ENCODE data around the gene CD300H. TPM values are rescaled to one million over a fixed set of nuclear protein-coding genes. Genes with fewer than 3 reads are reported as not detected.

Gene CD300H
- polyA plus RNA-seq, 3 donors, result 57.9 to 148 (median 84.7) TPM

GRCh38 chr17:74603746-74604145 is 36.4 kb upstream of the CD300H start:
- Mint-ChIP-seq H3K4me1 (peaks cover 95% of the 10 kb centered on the region), H3K4me3 (peak overlapping the region in 1 of 2 donors; percentile 86), H3K27ac (peak overlapping the region; percentile 46 to 95 (median 85))

GRCh38 chr17:74603037-74603635 is 35.8 kb upstream of the CD300H start:
- Histone ChIP-seq H3K36me3 (replicated peaks in 1 of 2; ENCODE audit: control insufficient read depth in 1 of 2, insufficient read depth in 2 of 2, low read length in 2 of 2) (peaks cover 4 to 6% of the 10 kb centered on the region in 2 donors), H3K9me3 (replicated peaks in 1 of 2; ENCODE audit: control insufficient read depth in 1 of 2, insufficient read depth in 1 of 2, low read length in 2 of 2) (no peaks in the 10 kb centered on the region), H3K27ac (ENCODE audit: low read depth in 1 of 2, low read length in 2 of 2) (peak overlapping the region; percentile 43 to 74), H3K4me2 (replicated peaks; ENCODE audit: extremely low read depth, low read length, poor library complexity, severe bottlenecking) (peak overlapping the region; percentile 67), H4K20me1 (ENCODE audit: insufficient read depth, low read length) (no peaks in the 10 kb centered on the region), H2AFZ (ENCODE audit: insufficient read depth, low read depth, low read length, poor library complexity, severe bottlenecking) (no peak overlapping the region), H3K79me2 (ENCODE audit: insufficient read depth, low read length) (no peaks in the 10 kb centered on the region), H3K9ac (ENCODE audit: insufficient read depth, low read length, poor library complexity, severe bottlenecking) (peak overlapping the region; percentile 34), H3K4me3 (replicated peaks in 1 of 3; ENCODE audit: low read depth in 2 of 3, low read length in 3 of 3) (peak overlapping the region in 1 of 3 experiments; percentile 60), H3K27me3 (ENCODE audit: control insufficient read depth in 2 of 2, insufficient read depth in 2 of 2, low read length in 2 of 2) (no peaks in the 10 kb centered on the region), H3K4me1 (ENCODE audit: control insufficient read depth in 1 of 2, insufficient read depth in 2 of 2, low read length in 2 of 2) (peaks cover 97 to 100% of the 10 kb centered on the region in 2 donors)
- Mint-ChIP-seq H3K27me3 (ENCODE audit: low read depth in 3 of 3) (peaks cover 0 to 15% (median 0%) of the 10 kb centered on the region in 3 donors), H3K4me1 (peaks cover 98% of the 10 kb centered on the region), H3K4me3 (peak overlapping the region in 1 of 2 donors; percentile 86), H3K9me3 (peaks cover 0 to 8% (median 3%) of the 10 kb centered on the region in 7 donors), H3K27ac (peak overlapping the region; percentile 46 to 95 (median 85)), H3K36me3 (peaks cover 23 to 36% of the 10 kb centered on the region in 2 donors)
- DNase-seq, result peak; percentile 46 to 53 (median 46)
- intact Hi-C loops (cut with micrococcal nuclease), result loop anchor here in 1 of 2 donors (5.0 kb wide), 2 partner anchors 41 to 226 kb away; no protein-coding TSS in a partner anchor
- no peak for TF ChIP-seq CTCF (IDR thresholded peaks at IDR 0.05)
- WGBS (ENCODE audit: insufficient coverage), result 23% methylated on average over 4 of the region's 6 CpGs

More at GRCh38 chr17:74603746-74604145, 36.4 kb upstream of the CD300H start:
- no peak overlapping the region for H2AFZ ChIP-seq (ENCODE audit: insufficient read depth, low read depth, low read length, poor library complexity, severe bottlenecking)
- H3K27ac ChIP-seq (ENCODE audit: low read depth in 1 of 2, low read length in 2 of 2), result peak overlapping the region; percentile 43 to 74
- no peaks in the 10 kb centered on the region for H3K79me2 ChIP-seq (ENCODE audit: insufficient read depth, low read length)
- H3K27me3 ChIP-seq (ENCODE audit: control insufficient read depth in 2 of 2, insufficient read depth in 2 of 2, low read length in 2 of 2), result no peaks in the 10 kb centered on the region
- WGBS (ENCODE audit: insufficient coverage), result 100% methylated on average over 1 of the region's 5 CpGs
- peak overlapping the region; percentile 67 for H3K4me2 ChIP-seq (replicated peaks; ENCODE audit: extremely low read depth, low read length, poor library complexity, severe bottlenecking)
- H3K27me3 Mint-ChIP-seq (ENCODE audit: low read depth in 3 of 3), result peaks cover 0 to 15% (median 0%) of the 10 kb centered on the region in 3 donors
- DNase-seq, result no peak
- H3K4me1 ChIP-seq (ENCODE audit: control insufficient read depth in 1 of 2, insufficient read depth in 2 of 2, low read length in 2 of 2), result peaks cover 91 to 95% of the 10 kb centered on the region in 2 donors
- TF ChIP-seq CTCF (IDR thresholded peaks at IDR 0.05), result no peak
- no peak overlapping the region for H3K9ac ChIP-seq (ENCODE audit: insufficient read depth, low read length, poor library complexity, severe bottlenecking)
- H3K4me3 ChIP-seq (replicated peaks in 1 of 3; ENCODE audit: low read depth in 2 of 3, low read length in 3 of 3), result peak overlapping the region in 1 of 3 experiments; percentile 60
- H3K36me3 ChIP-seq (replicated peaks in 1 of 2; ENCODE audit: control insufficient read depth in 1 of 2, insufficient read depth in 2 of 2, low read length in 2 of 2), result peaks cover 4 to 6% of the 10 kb centered on the region in 2 donors
- intact Hi-C loops (cut with micrococcal nuclease), result loop anchor here in 1 of 2 donors (5.0 kb wide), 2 partner anchors 41 to 226 kb away; no protein-coding TSS in a partner anchor
- no peaks in the 10 kb centered on the region for H4K20me1 ChIP-seq (ENCODE audit: insufficient read depth, low read length)
- H3K9me3 ChIP-seq (replicated peaks in 1 of 2; ENCODE audit: control insufficient read depth in 1 of 2, insufficient read depth in 1 of 2, low read length in 2 of 2), result no peaks in the 10 kb centered on the region
- peaks cover 0 to 8% (median 3%) of the 10 kb centered on the region in 7 donors for H3K9me3 Mint-ChIP-seq
- peaks cover 24 to 37% of the 10 kb centered on the region in 2 donors for H3K36me3 Mint-ChIP-seq
